GM10266 (cell line): Measurements from ENCODE around the gene HOXC6.

ENCODE experiments used
- DNase-seq: peaks from one replicate; pipeline ENCODE4 v3.0.0; 2012; ENCODE audit errors: extremely low spot score
- TF ChIP-seq, protein P1 (sequence below): IDR thresholded peaks from 2 replicates; pipeline ENCODE4 v1.5.1; 2012; ENCODE audit warnings: mild to moderate bottlenecking, low read depth; ENCODE audit not compliant: control insufficient read depth, insufficient read depth; ENCODE audit errors: missing control alignments

The HOXC6 gene

DNA sequence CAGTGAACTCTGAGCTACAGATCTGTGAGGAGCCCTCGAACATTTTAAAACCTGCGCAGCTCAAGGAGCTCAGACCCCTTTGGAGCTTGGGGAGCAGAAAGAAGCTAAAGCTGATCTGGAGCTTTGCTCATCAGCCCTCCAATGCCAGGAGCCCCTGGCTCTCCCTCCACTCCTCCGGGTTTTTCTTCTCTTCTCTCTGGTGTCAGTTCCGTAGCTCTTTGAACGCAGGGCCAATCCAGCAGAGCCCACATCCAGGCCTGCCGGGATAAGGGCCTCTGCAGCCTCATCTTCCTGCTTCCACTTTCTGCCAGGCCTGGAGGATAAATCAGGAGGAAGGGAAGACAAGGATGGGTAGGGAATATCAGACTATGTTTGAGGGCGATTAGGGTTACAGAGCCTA, 31.4 kb downstream of the HOXC6 start:
- DNase-seq = no peak
- TF ChIP-seq, protein P1, sequence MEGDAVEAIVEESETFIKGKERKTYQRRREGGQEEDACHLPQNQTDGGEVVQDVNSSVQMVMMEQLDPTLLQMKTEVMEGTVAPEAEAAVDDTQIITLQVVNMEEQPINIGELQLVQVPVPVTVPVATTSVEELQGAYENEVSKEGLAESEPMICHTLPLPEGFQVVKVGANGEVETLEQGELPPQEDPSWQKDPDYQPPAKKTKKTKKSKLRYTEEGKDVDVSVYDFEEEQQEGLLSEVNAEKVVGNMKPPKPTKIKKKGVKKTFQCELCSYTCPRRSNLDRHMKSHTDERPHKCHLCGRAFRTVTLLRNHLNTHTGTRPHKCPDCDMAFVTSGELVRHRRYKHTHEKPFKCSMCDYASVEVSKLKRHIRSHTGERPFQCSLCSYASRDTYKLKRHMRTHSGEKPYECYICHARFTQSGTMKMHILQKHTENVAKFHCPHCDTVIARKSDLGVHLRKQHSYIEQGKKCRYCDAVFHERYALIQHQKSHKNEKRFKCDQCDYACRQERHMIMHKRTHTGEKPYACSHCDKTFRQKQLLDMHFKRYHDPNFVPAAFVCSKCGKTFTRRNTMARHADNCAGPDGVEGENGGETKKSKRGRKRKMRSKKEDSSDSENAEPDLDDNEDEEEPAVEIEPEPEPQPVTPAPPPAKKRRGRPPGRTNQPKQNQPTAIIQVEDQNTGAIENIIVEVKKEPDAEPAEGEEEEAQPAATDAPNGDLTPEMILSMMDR = no peak

DNA sequence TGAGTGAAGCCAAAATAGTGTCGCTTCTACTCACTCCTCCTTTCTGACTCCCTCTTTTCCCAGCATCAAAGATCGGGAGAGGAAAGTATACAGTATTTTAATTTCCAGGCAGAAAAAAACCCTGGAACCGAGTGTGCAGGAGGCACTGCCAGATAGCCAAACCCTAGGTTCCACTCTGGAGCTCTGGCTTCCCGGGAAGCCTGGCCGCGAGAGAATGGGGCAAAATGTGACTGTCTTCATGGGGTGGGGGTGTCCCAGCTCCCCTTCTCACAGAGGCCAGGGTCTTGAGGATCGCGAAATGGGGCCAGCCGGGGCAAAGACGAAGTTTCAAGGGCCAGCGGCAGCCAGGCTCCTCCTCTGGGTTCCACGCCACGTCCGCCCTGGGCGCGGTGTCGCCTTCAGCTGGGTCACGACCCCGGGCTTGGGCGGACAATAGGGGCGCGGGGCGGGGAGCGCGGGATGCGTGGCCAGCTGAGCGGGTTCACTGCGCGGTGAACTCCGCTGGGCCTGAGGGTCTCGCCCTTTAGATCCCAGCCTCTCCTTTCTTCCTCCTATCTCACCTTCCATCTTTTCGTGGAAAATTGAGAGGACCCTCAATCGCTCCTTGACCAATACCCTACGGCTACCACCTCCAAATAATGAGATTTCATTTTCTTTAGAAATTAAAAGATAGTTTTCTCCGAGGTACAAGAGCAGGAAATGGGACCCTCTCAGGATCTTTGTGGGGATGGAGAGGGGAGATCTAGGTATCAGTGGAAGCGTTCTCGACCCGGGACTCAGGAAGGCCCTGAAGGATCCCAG, 32.1 kb downstream of the HOXC6 start:
- no peak for DNase-seq
- TF ChIP-seq, protein P1 = no peak

DNA sequence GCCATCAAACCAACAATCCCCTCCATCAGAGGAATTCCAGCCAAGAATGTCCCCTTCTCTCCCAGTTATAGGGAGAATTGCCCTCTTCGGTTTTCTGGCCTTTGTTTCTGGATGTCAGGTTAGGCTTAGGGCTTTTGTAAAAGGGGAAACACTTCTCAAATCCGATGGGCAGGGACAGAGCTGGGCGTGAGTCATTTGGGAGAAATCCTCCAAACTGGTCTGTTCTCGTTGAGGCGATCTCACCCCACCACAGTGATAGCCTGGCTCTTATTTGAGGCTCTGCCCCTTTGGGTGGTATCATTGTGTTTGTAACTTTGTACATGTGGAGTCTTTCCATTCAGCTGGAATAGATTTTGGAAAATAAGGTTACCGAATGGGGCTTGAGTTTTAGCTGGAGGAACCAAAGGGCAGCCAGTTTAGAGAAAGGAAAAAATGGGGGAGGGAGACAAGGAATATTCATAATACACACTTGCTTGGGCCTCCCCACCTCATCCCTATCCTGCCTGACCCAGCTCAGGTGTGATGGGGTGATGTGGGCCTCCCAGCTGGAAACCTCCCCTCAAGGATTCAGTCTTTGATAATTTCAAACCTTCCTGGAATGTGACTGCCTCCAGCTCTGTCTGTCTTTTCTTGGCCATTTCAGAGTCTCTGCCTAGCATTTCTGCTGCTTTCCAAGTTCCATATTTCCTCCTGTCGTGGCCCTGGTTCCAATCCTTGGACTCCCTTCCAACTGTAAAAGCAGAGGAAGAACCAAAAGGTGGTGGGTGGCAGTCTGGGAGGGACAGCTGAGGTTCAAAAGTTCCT, 32.9 kb downstream of the HOXC6 start:
- no peak for DNase-seq

DNA sequence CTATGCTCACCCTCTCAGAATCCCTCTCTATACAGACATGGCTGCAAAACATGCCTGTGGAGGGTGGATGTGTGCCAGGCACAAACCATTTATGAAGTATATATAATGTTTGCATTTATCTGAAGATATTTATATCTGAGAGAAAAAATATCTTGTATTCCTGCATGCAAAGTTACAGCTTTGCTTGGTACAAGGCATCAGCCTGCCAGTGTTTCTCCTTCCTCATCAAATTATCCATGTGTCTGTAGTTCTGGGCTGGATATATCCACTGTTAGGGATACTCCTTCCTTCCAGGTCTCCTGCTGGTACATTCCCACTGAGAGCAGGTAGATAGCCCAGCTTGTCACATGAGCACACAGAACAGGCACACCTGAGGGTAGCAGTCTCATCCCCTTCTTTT, 37.4 kb downstream of the HOXC6 start:
- TF ChIP-seq, protein P1 = no peak
- no peak for DNase-seq

More for the DNA sequence above, 32.9 kb downstream of the HOXC6 start:
- TF ChIP-seq, protein P1 = no peak

DNA sequence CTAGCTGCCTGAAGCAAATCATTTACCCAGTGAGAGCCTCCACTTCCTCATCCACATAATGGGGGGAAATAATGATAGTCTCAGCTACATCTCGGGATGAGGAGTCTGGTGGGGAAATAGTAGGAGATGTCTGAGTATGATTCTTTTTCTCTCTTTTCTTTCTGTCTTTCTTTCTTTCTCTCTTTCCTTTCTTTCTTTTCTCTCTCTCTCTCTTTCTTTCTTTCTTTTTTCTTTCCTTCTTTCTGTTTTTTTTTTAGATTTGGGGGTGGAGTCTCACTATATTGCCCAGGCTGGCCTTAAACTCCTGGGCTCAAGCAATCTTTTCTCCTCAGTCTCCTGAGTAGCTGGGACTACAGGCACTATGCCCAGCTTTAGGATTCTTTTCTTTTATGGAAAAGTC, 38.2 kb downstream of the HOXC6 start:
- DNase-seq = no peak

DNA sequence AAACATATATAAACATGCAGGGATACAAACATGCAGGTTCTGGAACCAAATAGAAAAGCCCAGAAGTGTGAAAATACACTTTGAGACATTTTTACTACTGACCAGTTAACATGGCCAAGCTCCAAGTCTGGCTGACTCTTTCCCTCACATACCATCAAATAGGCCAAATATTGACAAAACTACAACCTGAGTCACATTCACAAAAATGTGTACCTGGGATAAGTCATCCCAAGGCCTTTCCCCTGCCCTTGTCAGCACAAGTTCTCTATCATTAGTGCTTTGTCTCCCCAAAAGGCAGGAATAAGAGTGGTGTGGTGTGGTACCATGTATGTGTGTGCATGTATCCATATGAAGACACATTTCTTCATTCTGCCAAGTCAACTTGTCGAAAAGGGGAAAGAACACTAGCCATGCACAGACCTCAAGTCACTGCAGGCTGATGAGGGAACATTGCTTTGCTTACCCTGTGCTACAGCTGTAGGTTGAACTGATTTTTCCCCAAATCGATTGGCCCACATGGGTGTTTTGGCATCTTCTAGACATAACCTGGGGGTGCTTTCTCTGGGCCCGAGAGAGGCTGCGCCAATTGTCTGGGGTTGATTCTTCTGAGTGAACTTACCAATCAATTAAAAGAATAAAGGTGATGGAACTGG, 40.3 kb downstream of the HOXC6 start:
- DNase-seq = no peak
- TF ChIP-seq, protein P1 = no peak

More for the DNA sequence above, 38.2 kb downstream of the HOXC6 start:
- TF ChIP-seq, protein P1 = no peak
